Renal cortical epithelial cell (primary cell): Measurements from ENCODE around the gene CCDC134. TPM values are rescaled to one million over a fixed set of nuclear protein-coding genes. Genes with fewer than 3 reads are reported as not detected.
"Not testable (repeated sequence)": the region's sequence is repeated elsewhere in the genome, so short reads cannot be mapped to it uniquely, and the experiment has no call there.

Experiments
- DNase-seq: peaks from one replicate; pipeline ENCODE4 v3.0.0-alpha.2; 2011; ENCODE audit warnings: low read depth
- total RNA-seq: library from RNA; depleted of rRNA; stranded (reverse); fragments of >200 nt; gene quantifications from 2 replicates; pipeline ENCODE4 v1.2.3, GENCODE V29; 2014

Gene CCDC134
- total RNA-seq, 1 donor from 2014 or later: 11.0 TPM

- no peak for DNase-seq
Measured at GRCh38 chr22:41842996-41843970, 42.8 kb downstream of the CCDC134 start.

GRCh38 chr22:41844036-41844435 is 43.6 kb downstream of the CCDC134 start:
- no peak for DNase-seq

- no peak for DNase-seq
Measured at GRCh38 chr22:41844513-41844912, 44.0 kb downstream of the CCDC134 start.

DNA sequence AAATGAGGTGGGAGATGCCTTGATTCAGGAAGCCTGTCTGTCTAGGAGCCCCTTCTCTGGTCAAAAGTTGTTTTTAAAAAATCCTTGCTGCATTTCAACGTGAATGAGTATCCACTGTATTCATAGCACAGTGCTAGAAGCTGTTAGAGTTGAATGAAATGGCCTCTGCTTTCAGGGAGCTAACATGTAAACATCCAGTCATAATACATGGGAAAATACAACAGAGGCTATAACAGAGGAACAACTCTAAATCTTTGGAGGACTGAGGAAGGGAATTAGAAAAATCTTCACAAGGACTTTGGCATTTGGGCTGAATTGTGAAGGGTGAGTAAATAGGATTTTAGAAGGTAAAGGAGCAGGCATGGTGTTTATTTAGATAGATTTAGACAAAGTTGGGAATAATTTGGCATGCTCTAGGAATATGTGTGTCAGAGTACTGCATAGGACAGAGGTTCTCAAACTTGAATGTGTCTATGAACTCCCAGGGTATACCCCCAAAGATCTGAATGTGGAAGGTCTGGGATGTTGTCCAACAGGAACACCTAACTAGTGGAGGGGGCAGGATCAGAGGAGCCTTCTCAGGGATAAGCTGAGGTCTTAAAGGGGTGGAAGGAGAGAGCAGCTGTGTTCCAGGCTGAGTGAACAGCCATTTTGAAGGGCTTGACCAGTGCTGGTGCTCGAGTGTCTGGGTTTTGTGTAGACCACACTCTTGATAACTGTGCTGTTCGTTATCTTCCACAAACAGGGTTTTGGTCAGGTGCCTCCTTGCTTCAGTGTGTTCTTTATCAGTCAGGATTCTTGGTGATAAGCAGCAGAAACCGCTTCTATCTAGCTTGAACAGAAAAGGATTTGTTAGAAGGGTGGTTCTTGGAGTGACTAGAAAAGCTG is 45.1 kb downstream of the CCDC134 start:
- DNase-seq: no peak

GRCh38 chr22:41846268-41846987 is 45.9 kb downstream of the CCDC134 start:
- no peak for DNase-seq

- no peak for DNase-seq
Measured at GRCh38 chr22:41847300-41847699, 46.8 kb downstream of the CCDC134 start.

GRCh38 chr22:41848468-41848867 is 48.0 kb downstream of the CCDC134 start:
- no peak for DNase-seq

GRCh38 chr22:41856469-41856868 is 56.0 kb downstream of the CCDC134 start:
- no peak for DNase-seq

DNA sequence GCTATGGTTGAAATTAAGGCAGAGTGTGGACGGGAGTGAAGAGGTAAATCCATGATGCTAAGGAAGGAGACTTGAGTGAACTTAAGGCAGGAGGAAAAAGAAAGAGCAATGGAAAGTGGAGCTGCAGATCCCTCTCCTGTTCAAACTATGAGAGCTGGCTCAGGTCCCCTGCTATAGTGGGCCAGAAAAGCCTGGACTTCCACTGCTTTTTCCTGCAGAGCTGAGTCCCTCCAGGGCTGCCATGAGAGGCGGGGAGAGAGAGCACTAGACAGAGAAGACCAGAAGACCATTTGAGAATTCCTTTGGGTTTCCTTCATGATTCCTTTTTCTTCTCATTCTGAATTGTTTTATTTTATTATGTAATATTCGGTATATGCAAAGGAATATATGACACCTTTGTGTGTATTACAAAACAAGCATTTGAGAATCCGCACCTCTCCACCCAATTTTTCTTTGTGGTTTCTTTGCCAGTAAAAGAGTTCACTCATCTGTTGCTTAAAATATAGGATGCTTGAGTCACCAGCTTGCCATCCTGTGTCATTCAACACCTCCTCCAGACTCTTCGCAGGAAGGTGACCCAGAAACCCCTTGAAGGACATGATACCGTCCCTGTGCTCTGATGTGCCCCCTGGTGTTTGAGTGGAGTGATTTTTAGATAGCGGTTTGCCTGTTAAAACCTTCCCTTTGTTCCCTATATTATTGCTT is 56.8 kb downstream of the CCDC134 start:
- peak; percentile 60 for DNase-seq

DNA sequence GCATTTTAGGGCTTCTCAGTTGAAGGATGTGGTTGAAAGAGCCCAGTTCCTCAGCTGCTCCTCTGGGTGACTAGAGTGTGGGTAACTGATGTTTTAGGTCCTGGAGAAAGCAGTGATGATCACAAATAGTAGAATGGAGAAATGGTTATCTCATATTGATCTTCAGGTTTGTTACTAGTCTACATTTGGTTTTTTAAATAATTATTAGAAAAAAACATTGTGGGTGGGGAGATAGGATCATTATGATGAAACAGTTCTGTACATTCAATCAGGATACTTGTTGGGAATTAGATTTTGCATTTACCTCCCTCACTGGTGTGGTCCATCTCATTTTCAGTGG is 57.4 kb downstream of the CCDC134 start:
- DNase-seq: no peak

GRCh38 chr22:41862160-41862529 is 61.7 kb downstream of the CCDC134 start:
- peak; percentile 45 for DNase-seq

DNA sequence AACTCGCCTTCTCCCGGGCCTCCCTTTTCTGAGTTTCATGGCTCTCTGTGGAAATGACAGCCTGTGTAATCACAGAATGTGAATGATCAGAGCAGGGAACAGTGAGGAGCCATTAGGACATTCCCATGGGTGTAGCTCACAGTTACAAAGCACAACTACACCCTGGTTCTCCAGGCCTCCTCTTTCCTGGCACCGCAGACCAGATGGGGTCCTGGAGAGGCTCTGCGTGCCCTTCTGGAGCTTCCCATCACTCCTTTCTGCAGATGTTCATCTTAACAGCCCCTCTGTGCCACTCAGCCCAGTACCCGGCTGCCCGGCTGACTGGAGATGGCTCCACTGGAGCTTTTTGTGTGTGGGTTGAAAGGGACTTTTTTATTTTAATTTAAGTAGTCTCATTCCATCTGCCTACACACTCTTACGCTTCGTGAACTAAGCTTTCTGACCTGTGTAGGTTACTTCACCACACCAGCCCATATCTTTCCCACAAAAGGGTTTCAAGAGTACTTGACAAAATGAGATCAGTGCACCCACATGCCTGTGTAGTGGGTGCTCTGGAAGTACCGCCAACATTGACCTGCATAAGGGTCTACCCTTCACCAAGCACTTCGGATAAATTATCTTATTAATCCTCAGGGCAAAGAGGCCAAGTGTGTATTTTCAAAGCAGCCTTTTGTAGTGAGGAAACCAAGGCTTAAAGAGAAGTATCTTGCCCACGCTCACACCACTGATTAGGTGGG is 62.2 kb downstream of the CCDC134 start:
- no peak for DNase-seq

DNA sequence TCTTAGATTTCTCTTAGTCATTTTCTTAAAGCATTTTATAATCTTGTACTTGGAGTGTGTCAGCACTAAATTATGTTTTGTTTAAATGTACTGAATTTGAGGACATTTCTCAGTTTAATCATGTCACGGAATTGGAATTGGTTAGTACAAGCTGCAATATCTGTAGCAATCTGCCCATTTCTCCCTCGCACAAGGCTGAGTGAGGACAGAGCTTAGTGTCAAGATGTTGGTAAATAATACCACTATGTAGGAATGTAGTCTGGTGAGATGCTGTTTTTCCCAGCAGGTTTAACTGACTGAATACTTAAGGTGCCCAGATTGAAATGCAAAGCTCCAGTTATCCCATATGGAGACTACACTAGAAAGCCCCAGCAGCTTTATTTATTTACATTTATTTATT is 63.0 kb downstream of the CCDC134 start:
- DNase-seq: no peak

DNA sequence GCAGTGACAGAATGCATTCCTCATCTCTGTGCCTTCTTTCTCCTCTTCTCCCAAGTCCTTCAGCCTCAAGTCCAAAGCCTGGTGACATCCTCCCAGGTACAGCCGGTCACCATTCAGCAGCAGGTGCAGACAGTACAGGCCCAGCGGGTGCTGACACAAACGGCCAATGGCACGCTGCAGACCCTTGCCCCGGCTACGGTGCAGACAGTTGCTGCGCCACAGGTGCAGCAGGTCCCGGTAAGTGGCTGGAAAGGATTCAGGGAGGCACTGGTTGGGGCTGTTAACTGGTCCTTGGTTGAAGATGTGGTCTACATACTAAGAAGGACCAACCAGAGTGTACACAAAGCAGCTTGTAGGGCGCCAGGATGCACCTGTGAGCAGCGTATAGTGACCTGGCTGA is 68.1 kb downstream of the CCDC134 start:
- DNase-seq: no peak

- DNase-seq: not testable (repeated sequence)
Measured at GRCh38 chr22:41870081-41870480, 69.6 kb downstream of the CCDC134 start.

DNA sequence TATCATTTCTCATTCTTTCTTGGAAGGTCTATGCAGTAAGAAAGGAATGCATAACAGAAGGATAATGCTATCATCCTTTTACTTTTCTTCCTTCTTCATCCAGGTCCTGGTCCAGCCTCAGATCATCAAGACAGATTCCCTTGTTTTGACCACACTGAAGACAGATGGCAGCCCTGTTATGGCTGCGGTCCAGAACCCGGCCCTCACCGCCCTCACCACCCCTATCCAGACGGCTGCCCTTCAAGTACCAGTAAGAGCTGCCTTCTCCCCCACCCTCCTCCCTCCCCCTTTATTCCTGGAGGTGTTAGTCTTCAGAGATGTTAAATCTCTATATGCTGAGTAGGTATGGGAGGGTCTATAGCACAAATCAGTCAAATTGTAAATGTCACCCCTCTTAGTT is 70.3 kb downstream of the CCDC134 start:
- no peak for DNase-seq

- DNase-seq: no peak
Measured at GRCh38 chr22:41873391-41873790, 72.9 kb downstream of the CCDC134 start.

DNA sequence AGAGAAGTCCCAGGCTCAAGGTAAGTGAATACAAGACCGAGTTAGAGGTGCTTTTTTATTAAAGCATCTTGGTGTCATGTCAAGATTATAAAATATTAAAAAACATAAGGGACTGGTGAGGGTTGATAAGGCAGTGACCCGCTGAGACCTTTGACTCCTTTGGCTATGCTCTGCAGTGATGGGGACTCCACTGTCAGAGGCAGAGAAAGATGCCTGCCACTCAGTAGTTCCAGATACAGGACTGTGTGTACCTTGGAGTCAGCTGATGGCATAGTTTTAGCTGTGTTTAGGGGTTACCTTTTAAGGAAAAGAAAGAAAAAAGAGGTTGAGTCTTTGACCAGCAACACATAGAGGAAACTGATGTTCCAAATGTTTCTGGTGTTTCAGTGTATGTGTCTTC is 73.6 kb downstream of the CCDC134 start:
- DNase-seq: no peak

- DNase-seq: no peak
Measured at GRCh38 chr22:41875531-41876270, 75.2 kb downstream of the CCDC134 start.
